ENCODE data around the gene RNF26. TPM values are rescaled to one million over a fixed set of nuclear protein-coding genes. Genes with fewer than 3 reads are reported as not detected.

The RNF26 gene
- total RNA-seq, 2 donors from 2014 or later = 8.2 to 10.3 TPM

DNA sequence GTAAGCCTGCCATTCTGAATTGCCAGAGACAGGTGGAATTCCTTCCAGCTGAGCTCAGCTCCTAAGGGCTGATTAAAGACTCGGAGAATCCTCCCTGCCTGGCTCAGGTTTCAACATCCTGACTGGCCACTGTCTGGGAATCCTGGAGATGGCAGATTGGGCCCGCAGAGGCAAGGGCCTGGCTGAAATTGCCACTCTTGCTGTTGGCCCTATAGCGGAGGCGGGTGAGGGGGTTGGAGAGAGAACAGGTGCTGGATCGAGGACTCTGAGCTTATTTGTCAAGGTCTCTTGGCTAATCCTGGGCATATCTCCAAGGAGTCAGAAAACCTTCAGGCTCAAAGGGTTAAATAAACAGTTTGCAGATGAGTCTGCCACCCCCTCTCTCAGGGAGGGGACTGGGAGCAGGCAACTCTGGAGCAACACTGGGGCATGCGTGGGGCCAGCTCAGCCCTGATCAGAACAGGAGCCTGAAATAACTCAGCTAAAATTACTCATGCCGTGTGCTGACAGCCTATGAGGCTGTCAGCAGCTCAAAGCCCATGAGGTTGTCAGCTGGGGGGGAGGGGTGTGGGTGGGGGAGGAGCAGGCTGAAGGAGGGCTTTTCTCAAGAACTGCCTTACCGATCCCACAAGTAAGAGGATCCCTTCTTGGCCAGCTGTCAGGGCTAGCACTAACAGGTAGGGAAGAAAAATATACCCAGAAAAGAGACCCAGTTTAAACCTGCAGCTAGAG is 26.9 kb downstream of the RNF26 start:
- Histone ChIP-seq H3K4me3 (peak overlapping the region; percentile 49 to 56), H3K27ac (peak overlapping the region; percentile 94)
- DNase-seq (ENCODE audit: low spot score) = no peak

DNA sequence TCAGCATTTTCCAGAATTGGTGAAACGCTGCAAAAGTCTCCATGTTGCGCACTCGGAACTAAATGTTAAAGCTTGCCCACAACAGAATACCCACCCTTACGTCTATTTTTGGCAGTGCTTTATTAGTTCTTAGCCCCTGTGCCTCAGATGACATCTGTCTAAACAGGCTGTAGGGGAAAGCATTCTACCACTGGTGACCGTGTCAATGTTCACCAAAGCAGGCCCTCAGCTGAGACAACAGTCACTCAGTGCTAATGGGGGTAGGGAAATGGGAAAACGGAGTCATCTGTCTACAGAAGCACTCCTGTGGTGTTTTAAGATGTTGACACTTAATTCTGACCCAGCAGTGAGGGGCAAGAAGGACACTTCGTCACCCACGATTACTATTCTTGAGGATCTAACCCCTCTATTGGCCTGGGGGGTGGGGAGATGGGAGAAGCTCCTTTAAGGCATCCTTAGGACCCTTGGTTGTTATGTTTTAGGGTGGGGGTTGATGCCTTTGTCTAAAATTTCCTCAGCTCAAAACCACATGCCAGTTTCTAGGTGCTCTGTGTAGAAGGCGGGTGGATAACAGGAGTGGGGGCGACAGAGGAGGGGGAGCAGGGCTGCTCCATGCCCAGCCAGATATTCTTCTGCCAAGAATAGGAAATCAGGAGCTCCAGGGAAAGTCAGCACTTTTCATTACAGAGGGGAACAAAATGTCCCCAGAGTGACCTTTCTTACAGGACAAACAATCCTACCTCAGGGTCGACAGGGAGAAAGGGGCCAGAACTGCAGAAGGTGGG is 27.8 kb downstream of the RNF26 start:
- TF ChIP-seq, protein P1, sequence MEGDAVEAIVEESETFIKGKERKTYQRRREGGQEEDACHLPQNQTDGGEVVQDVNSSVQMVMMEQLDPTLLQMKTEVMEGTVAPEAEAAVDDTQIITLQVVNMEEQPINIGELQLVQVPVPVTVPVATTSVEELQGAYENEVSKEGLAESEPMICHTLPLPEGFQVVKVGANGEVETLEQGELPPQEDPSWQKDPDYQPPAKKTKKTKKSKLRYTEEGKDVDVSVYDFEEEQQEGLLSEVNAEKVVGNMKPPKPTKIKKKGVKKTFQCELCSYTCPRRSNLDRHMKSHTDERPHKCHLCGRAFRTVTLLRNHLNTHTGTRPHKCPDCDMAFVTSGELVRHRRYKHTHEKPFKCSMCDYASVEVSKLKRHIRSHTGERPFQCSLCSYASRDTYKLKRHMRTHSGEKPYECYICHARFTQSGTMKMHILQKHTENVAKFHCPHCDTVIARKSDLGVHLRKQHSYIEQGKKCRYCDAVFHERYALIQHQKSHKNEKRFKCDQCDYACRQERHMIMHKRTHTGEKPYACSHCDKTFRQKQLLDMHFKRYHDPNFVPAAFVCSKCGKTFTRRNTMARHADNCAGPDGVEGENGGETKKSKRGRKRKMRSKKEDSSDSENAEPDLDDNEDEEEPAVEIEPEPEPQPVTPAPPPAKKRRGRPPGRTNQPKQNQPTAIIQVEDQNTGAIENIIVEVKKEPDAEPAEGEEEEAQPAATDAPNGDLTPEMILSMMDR (IDR thresholded peaks at IDR 0.05) = no peak
- peak overlapping the region; percentile 94 for H3K27ac ChIP-seq
- no peak for DNase-seq (ENCODE audit: low spot score)
- peaks cover 0 to 66% of the 10 kb centered on the region in 2 donors for H3K4me1 ChIP-seq
- peak overlapping the region; percentile 49 to 56 for H3K4me3 ChIP-seq
- no peaks in the 10 kb centered on the region for H3K27me3 ChIP-seq
- H3K9me3 ChIP-seq = no peaks in the 10 kb centered on the region
- H3K36me3 ChIP-seq = peaks cover 28% of the 10 kb centered on the region

More for the DNA sequence above, 26.9 kb downstream of the RNF26 start:
- Histone ChIP-seq H3K4me1 (peaks cover 0 to 66% of the 10 kb centered on the region in 2 donors), H3K9me3 (no peaks in the 10 kb centered on the region), H3K27me3 (no peaks in the 10 kb centered on the region), H3K36me3 (peaks cover 30% of the 10 kb centered on the region)
- TF ChIP-seq, protein P1 (IDR thresholded peaks at IDR 0.05) = no peak

DNA sequence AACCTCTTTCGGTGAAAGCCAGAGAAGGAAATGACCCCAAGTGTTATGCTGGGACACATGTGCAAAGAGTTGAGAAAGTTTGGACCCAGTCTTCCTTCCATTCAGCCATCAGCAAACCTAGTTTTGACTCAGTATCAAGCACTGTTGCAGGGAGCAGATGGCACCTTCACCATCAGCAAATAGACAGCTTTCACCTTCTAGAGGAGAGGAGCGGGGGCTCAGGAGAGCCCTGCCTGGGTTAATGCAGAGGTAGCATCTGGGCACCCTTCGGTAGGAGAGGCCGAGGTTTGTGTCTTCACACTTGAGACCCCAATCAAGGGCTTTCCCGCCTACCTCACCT is 28.4 kb downstream of the RNF26 start:
- no peaks in the 10 kb centered on the region for H3K9me3 ChIP-seq
- peak overlapping the region; percentile 49 to 56 for H3K4me3 ChIP-seq
- DNase-seq (ENCODE audit: low spot score) = no peak
- TF ChIP-seq, protein P1 (IDR thresholded peaks at IDR 0.05) = no peak
- H3K36me3 ChIP-seq = peaks cover 22% of the 10 kb centered on the region
- peaks cover 0 to 66% of the 10 kb centered on the region in 2 donors for H3K4me1 ChIP-seq
- H3K27ac ChIP-seq = peak overlapping the region; percentile 94
- H3K27me3 ChIP-seq = no peaks in the 10 kb centered on the region

DNA sequence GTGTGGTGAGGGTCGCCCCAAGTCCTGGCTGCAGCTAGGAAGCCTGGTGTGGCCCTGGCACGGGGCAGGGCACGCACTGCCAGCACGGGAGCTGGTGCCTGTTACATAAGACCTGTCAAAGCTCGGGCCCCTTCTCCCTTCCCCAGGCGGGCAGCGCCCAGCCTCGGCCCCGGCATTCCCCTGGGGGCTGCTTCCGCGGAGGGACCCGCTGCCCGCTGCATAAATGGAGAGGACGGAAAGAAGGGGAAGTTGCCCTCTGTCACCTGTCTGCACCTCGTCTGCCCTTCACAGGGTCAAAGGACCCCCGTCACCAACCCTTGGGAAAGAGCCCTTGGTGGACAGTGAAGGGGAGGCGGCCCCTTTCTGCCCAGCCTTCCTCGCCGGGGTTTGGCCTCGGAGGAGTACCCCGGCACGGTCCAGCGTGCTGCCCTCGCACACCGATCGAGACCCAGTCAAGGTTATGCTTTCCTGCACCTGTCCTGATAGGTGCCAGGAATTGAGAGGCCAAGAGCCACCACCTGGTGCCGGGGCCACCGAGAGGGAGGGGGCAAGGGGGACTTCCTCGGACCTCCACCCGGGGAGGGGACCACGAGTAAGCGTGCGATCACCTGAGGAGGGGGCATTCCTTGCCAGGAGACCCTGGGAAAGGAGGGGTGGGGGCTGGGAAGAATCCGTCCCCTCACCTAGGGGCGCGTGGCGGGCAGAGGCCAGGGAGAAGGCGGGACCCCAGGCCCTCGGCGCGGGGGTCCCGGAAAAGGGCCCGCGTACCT is 28.9 kb downstream of the RNF26 start:
- H3K4me3 ChIP-seq = peak overlapping the region; percentile 49 to 56
- H3K9me3 ChIP-seq = no peaks in the 10 kb centered on the region
- no peak for DNase-seq (ENCODE audit: low spot score)
- H3K4me1 ChIP-seq = peaks cover 0 to 71% of the 10 kb centered on the region in 2 donors
- H3K27ac ChIP-seq = peak overlapping the region; percentile 94
- H3K36me3 ChIP-seq = peaks cover 16% of the 10 kb centered on the region
- TF ChIP-seq, protein P1 (IDR thresholded peaks at IDR 0.05) = no peak
- H3K27me3 ChIP-seq = no peaks in the 10 kb centered on the region

DNA sequence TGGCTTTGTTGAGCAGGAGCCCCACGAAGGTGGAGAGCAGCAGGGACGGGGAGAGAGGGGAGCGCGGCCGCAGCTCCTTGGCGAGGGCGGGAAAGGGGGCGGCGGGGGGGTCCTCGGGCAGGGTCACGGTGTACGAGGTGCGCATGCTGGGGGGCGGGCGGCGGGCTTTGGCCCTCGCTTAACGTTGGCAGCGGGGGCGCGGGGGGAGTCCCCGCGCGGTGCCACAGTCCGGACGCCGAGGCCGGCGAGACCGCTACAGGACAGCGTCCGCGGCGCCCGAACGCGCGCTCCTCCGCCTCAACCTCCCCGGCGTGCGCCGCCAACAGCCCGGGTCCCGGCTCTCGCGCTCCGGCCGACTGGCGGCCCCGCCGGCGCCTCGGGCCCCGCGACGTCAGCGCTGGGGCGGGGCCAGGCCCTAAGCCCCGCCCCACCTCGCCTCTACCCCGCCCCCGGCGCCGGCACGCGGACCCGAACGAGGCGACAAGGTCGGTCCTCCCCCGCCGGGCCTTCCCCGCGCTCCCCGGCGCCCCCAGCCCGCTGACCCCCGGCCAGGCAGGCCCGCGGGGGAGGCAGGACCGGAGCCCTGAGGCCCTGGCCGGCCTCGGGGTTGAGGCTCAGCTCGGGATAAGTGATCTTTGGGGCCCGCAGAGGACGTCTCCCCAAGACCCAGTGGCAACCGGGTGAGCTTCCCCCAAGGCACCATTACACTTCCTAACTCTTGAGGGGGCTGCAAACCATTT is 29.7 kb downstream of the RNF26 start:
- H3K4me1 ChIP-seq = peaks cover 0 to 78% of the 10 kb centered on the region in 2 donors
- peak overlapping the region; percentile 94 for H3K27ac ChIP-seq
- H3K36me3 ChIP-seq = peaks cover 9% of the 10 kb centered on the region
- DNase-seq (ENCODE audit: low spot score) = no peak
- peak overlapping the region; percentile 49 to 56 for H3K4me3 ChIP-seq
- H3K9me3 ChIP-seq = no peaks in the 10 kb centered on the region
- TF ChIP-seq, protein P1 (IDR thresholded peaks at IDR 0.05) = no peak
- no peaks in the 10 kb centered on the region for H3K27me3 ChIP-seq
